ENCODE data around the gene CDO1. TPM values are rescaled to one million over a fixed set of nuclear protein-coding genes. Genes with fewer than 3 reads are reported as not detected.

CDO1 gene
- total and polyA plus RNA-seq, 9 of the 15 experiments (the other 6 are each of a cell fraction or from before 2014, with no cell fraction given) = 0.16 to 0.22 TPM; not detected in 7

- Histone ChIP-seq H3K9me1 (ENCODE audit: control insufficient read depth, insufficient read depth, low read length) (no peaks in the 10 kb centered on the region), H4K20me1 (replicated peaks; ENCODE audit: control insufficient read depth, insufficient read depth, low read length) (no peaks in the 10 kb centered on the region), H3K9me3 (replicated peaks; ENCODE audit: control insufficient read depth, insufficient read depth, low read depth, low read length) (peaks cover 4% of the 10 kb centered on the region; the same call in 1 of the 2 replicates), H3K27me3 (ENCODE audit: control insufficient read depth in 2 of 2, insufficient read depth in 2 of 2, low read length in 2 of 2) (peaks cover 26 to 30% of the 10 kb centered on the region in 2 experiments; a peak in 4 of 5 replicates), H2AFZ (ENCODE audit: low read depth, low read length) (no peak overlapping the region), H3K4me3 (no peak overlapping the region), H3K9ac (ENCODE audit: insufficient read depth in 1 of 2, low read depth in 2 of 2, low read length in 2 of 2) (no peak overlapping the region), H3K27ac (ENCODE audit: extremely low read depth, low read depth, low read length) (no peak overlapping the region), H3K79me2 (ENCODE audit: control insufficient read depth, insufficient read depth, low read length) (no peaks in the 10 kb centered on the region), H3K36me3 (ENCODE audit: control insufficient read depth, insufficient read depth, low read length) (no peaks in the 10 kb centered on the region), H3K4me2 (ENCODE audit: insufficient read depth, low read length) (no peak overlapping the region), H3K4me1 (replicated peaks in 1 of 2; ENCODE audit: control insufficient read depth in 2 of 2, insufficient read depth in 2 of 2, low read length in 2 of 2) (no peaks in the 10 kb centered on the region; a peak in 1 of 5 replicates)
- in situ Hi-C loops (cut with MboI) (no loop called here), intact Hi-C loops (cut with micrococcal nuclease) (no loop called here)
- ATAC-seq (no peak), FAIRE-seq (no peak), DNase-seq (ENCODE audit: extremely low read depth in 1 of 4, low spot score in 3 of 4) (no peak)
- no TSS peak for BruUV-seq (replicated peaks)
- CTCF ChIA-PET (ENCODE audit: low intra/inter-chr PET ratio) = no interaction called here
- 2% methylated on average over 7 of the region's 7 CpGs for WGBS (ENCODE audit: insufficient coverage, low coverage, missing lambda C conversion rate)
- POLR2A ChIA-PET = no interaction called here
- TF ChIP-seq, protein P1, sequence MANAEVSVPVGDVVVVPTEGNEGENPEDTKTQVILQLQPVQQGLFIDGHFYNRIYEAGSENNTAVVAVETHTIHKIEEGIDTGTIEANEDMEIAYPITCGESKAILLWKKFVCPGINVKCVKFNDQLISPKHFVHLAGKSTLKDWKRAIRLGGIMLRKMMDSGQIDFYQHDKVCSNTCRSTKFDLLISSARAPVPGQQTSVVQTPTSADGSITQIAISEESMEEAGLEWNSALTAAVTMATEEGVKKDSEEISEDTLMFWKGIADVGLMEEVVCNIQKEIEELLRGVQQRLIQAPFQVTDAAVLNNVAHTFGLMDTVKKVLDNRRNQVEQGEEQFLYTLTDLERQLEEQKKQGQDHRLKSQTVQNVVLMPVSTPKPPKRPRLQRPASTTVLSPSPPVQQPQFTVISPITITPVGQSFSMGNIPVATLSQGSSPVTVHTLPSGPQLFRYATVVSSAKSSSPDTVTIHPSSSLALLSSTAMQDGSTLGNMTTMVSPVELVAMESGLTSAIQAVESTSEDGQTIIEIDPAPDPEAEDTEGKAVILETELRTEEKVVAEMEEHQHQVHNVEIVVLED (CRISPR knock-in tag; IDR thresholded peaks at IDR 0.05) = no peak
- no peak for TF ChIP-seq SPI1 (IDR thresholded peaks at IDR 0.05; ENCODE audit: borderline replicate concordance, low read depth, low read length)
- TF ChIP-seq, protein P2, sequence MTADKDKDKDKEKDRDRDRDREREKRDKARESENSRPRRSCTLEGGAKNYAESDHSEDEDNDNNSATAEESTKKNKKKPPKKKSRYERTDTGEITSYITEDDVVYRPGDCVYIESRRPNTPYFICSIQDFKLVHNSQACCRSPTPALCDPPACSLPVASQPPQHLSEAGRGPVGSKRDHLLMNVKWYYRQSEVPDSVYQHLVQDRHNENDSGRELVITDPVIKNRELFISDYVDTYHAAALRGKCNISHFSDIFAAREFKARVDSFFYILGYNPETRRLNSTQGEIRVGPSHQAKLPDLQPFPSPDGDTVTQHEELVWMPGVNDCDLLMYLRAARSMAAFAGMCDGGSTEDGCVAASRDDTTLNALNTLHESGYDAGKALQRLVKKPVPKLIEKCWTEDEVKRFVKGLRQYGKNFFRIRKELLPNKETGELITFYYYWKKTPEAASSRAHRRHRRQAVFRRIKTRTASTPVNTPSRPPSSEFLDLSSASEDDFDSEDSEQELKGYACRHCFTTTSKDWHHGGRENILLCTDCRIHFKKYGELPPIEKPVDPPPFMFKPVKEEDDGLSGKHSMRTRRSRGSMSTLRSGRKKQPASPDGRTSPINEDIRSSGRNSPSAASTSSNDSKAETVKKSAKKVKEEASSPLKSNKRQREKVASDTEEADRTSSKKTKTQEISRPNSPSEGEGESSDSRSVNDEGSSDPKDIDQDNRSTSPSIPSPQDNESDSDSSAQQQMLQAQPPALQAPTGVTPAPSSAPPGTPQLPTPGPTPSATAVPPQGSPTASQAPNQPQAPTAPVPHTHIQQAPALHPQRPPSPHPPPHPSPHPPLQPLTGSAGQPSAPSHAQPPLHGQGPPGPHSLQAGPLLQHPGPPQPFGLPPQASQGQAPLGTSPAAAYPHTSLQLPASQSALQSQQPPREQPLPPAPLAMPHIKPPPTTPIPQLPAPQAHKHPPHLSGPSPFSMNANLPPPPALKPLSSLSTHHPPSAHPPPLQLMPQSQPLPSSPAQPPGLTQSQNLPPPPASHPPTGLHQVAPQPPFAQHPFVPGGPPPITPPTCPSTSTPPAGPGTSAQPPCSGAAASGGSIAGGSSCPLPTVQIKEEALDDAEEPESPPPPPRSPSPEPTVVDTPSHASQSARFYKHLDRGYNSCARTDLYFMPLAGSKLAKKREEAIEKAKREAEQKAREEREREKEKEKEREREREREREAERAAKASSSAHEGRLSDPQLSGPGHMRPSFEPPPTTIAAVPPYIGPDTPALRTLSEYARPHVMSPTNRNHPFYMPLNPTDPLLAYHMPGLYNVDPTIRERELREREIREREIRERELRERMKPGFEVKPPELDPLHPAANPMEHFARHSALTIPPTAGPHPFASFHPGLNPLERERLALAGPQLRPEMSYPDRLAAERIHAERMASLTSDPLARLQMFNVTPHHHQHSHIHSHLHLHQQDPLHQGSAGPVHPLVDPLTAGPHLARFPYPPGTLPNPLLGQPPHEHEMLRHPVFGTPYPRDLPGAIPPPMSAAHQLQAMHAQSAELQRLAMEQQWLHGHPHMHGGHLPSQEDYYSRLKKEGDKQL (CRISPR knock-in tag; IDR thresholded peaks at IDR 0.05; ENCODE audit: borderline replicate concordance) = no peak
- TF ChIP-seq ZKSCAN8 (CRISPR knock-in tag; IDR thresholded peaks at IDR 0.05) = no peak
- no peak for TF ChIP-seq ILF3 (IDR thresholded peaks at IDR 0.05; ENCODE audit: borderline replicate concordance)
- no peak for TF ChIP-seq ZNF696 (CRISPR knock-in tag; conservative IDR thresholded peaks at IDR 0.05)
- TF ChIP-seq, protein P3, sequence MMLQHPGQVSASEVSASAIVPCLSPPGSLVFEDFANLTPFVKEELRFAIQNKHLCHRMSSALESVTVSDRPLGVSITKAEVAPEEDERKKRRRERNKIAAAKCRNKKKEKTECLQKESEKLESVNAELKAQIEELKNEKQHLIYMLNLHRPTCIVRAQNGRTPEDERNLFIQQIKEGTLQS (IDR thresholded peaks at IDR 0.05) = no peak
- TF ChIP-seq, protein P3 (CRISPR knock-in tag; conservative IDR thresholded peaks at IDR 0.05) = no peak
- TF ChIP-seq SAP30 (IDR thresholded peaks at IDR 0.05; ENCODE audit: borderline replicate concordance, insufficient read depth, low read depth, low read length, poor library complexity, severe bottlenecking) = no peak
- no peak for TF ChIP-seq ATF7 (IDR thresholded peaks at IDR 0.05)
- TF ChIP-seq NCOA1 (IDR thresholded peaks at IDR 0.05; ENCODE audit: low read depth) = no peak
- no peak for TF ChIP-seq PCBP1 (IDR thresholded peaks at IDR 0.05; ENCODE audit: low read depth, low read length, poor library complexity, severe bottlenecking)
- no peak for TF ChIP-seq RBM15 (IDR thresholded peaks at IDR 0.05; ENCODE audit: insufficient read depth, low read length)
Measured at GRCh38 chr5:115817386-115817785, 927 bp upstream of the CDO1 start.
